ENCODE results near the gene PMEPA1. TPM values are rescaled to one million over a fixed set of nuclear protein-coding genes. Genes with fewer than 3 reads are reported as not detected.

PMEPA1 gene
- polyA plus RNA-seq, 1 donor, result 18.9 TPM

- no peaks in the 10 kb centered on the region for H3K36me3 ChIP-seq (ENCODE audit: control insufficient read depth, insufficient read depth, low read length)
- DNase-seq, result no peak
- WGBS (ENCODE audit: insufficient coverage, low lambda C conversion rate), result no CpG with 5 or more reads among the region's 8 CpGs
- no peak overlapping the region for H3K4me3 ChIP-seq (ENCODE audit: low read length)
- no peaks in the 10 kb centered on the region for H3K27me3 ChIP-seq (ENCODE audit: control insufficient read depth, insufficient read depth, low read length)
- no peaks in the 10 kb centered on the region for H3K9me3 ChIP-seq (ENCODE audit: control insufficient read depth, low read depth, low read length)
- H3K4me1 ChIP-seq (ENCODE audit: control insufficient read depth, insufficient read depth, low read length), result peaks cover 7% of the 10 kb centered on the region
- no peak overlapping the region for H3K27ac ChIP-seq (ENCODE audit: low read length)
Observed at GRCh38 chr20:57615445-57615811, 94.4 kb downstream of the PMEPA1 start.

- H3K36me3 ChIP-seq (ENCODE audit: control insufficient read depth, insufficient read depth, low read length), result no peaks in the 10 kb centered on the region
- peaks cover 7% of the 10 kb centered on the region for H3K4me1 ChIP-seq (ENCODE audit: control insufficient read depth, insufficient read depth, low read length)
- no peak overlapping the region for H3K27ac ChIP-seq (ENCODE audit: low read length)
- no peak overlapping the region for H3K4me3 ChIP-seq (ENCODE audit: low read length)
- DNase-seq, result no peak
- no peaks in the 10 kb centered on the region for H3K9me3 ChIP-seq (ENCODE audit: control insufficient read depth, low read depth, low read length)
- no peaks in the 10 kb centered on the region for H3K27me3 ChIP-seq (ENCODE audit: control insufficient read depth, insufficient read depth, low read length)
- no CpG with 5 or more reads among the region's 16 CpGs for WGBS (ENCODE audit: insufficient coverage, low lambda C conversion rate)
Observed at GRCh38 chr20:57614490-57615444, 95.0 kb downstream of the PMEPA1 start.

GRCh38 chr20:57613481-57613921 lies 96.3 kb downstream of the PMEPA1 start:
- Histone ChIP-seq H3K9me3 (ENCODE audit: control insufficient read depth, low read depth, low read length) (no peaks in the 10 kb centered on the region), H3K27ac (ENCODE audit: low read length) (no peak overlapping the region), H3K4me3 (ENCODE audit: low read length) (no peak overlapping the region), H3K27me3 (ENCODE audit: control insufficient read depth, insufficient read depth, low read length) (no peaks in the 10 kb centered on the region), H3K36me3 (ENCODE audit: control insufficient read depth, insufficient read depth, low read length) (no peaks in the 10 kb centered on the region), H3K4me1 (ENCODE audit: control insufficient read depth, insufficient read depth, low read length) (peaks cover 5% of the 10 kb centered on the region)
- no CpG with 5 or more reads among the region's 12 CpGs for WGBS (ENCODE audit: insufficient coverage, low lambda C conversion rate)
- no peak for DNase-seq

GRCh38 chr20:57612916-57613315 lies 96.9 kb downstream of the PMEPA1 start:
- DNase-seq, result no peak
- Histone ChIP-seq H3K4me1 (ENCODE audit: control insufficient read depth, insufficient read depth, low read length) (no peaks in the 10 kb centered on the region), H3K9me3 (ENCODE audit: control insufficient read depth, low read depth, low read length) (no peaks in the 10 kb centered on the region), H3K36me3 (ENCODE audit: control insufficient read depth, insufficient read depth, low read length) (no peaks in the 10 kb centered on the region), H3K27ac (ENCODE audit: low read length) (no peak overlapping the region), H3K27me3 (ENCODE audit: control insufficient read depth, insufficient read depth, low read length) (no peaks in the 10 kb centered on the region), H3K4me3 (ENCODE audit: low read length) (no peak overlapping the region)
- no CpG with 5 or more reads among the region's 7 CpGs for WGBS (ENCODE audit: insufficient coverage, low lambda C conversion rate)

- WGBS (ENCODE audit: insufficient coverage, low lambda C conversion rate), result 100% methylated on average over 1 of the region's 7 CpGs
- no peak for DNase-seq
Observed at GRCh38 chr20:57612436-57612835, 97.4 kb downstream of the PMEPA1 start.

GRCh38 chr20:57611586-57612311 lies 98.1 kb downstream of the PMEPA1 start:
- no peak for DNase-seq
- no peaks in the 10 kb centered on the region for H3K9me3 ChIP-seq (ENCODE audit: control insufficient read depth, low read depth, low read length)
- H3K4me1 ChIP-seq (ENCODE audit: control insufficient read depth, insufficient read depth, low read length), result no peaks in the 10 kb centered on the region
- no CpG with 5 or more reads among the region's 18 CpGs for whole genome bisulfite sequencing (ENCODE audit: insufficient coverage, low lambda C conversion rate)
- H3K27ac ChIP-seq (ENCODE audit: low read length), result no peak overlapping the region
- H3K4me3 ChIP-seq (ENCODE audit: low read length), result no peak overlapping the region
- H3K27me3 ChIP-seq (ENCODE audit: control insufficient read depth, insufficient read depth, low read length), result no peaks in the 10 kb centered on the region
- H3K36me3 ChIP-seq (ENCODE audit: control insufficient read depth, insufficient read depth, low read length), result no peaks in the 10 kb centered on the region

More at GRCh38 chr20:57612436-57612835, 97.4 kb downstream of the PMEPA1 start:
- H3K27ac ChIP-seq (ENCODE audit: low read length), result no peak overlapping the region
- no peaks in the 10 kb centered on the region for H3K27me3 ChIP-seq (ENCODE audit: control insufficient read depth, insufficient read depth, low read length)
- no peaks in the 10 kb centered on the region for H3K36me3 ChIP-seq (ENCODE audit: control insufficient read depth, insufficient read depth, low read length)
- H3K4me3 ChIP-seq (ENCODE audit: low read length), result no peak overlapping the region
- no peaks in the 10 kb centered on the region for H3K9me3 ChIP-seq (ENCODE audit: control insufficient read depth, low read depth, low read length)
- no peaks in the 10 kb centered on the region for H3K4me1 ChIP-seq (ENCODE audit: control insufficient read depth, insufficient read depth, low read length)

- Histone ChIP-seq H3K36me3 (ENCODE audit: control insufficient read depth, insufficient read depth, low read length) (no peaks in the 10 kb centered on the region), H3K27ac (ENCODE audit: low read length) (no peak overlapping the region), H3K4me3 (ENCODE audit: low read length) (no peak overlapping the region), H3K9me3 (ENCODE audit: control insufficient read depth, low read depth, low read length) (no peaks in the 10 kb centered on the region), H3K4me1 (ENCODE audit: control insufficient read depth, insufficient read depth, low read length) (peaks cover under 1% of the 10 kb centered on the region), H3K27me3 (ENCODE audit: control insufficient read depth, insufficient read depth, low read length) (no peaks in the 10 kb centered on the region)
- WGBS (ENCODE audit: insufficient coverage, low lambda C conversion rate), result no CpG with 5 or more reads among the region's 18 CpGs
- DNase-seq, result no peak
Observed at GRCh38 chr20:57610261-57610952, 99.4 kb downstream of the PMEPA1 start.

GRCh38 chr20:57609842-57610167 lies 100.0 kb downstream of the PMEPA1 start:
- WGBS (ENCODE audit: insufficient coverage, low lambda C conversion rate), result no CpG with 5 or more reads among the region's 8 CpGs
- H3K27ac ChIP-seq (ENCODE audit: low read length), result no peak overlapping the region
- H3K9me3 ChIP-seq (ENCODE audit: control insufficient read depth, low read depth, low read length), result no peaks in the 10 kb centered on the region
- H3K36me3 ChIP-seq (ENCODE audit: control insufficient read depth, insufficient read depth, low read length), result no peaks in the 10 kb centered on the region
- H3K4me1 ChIP-seq (ENCODE audit: control insufficient read depth, insufficient read depth, low read length), result peaks cover 4% of the 10 kb centered on the region
- no peak for DNase-seq
- H3K27me3 ChIP-seq (ENCODE audit: control insufficient read depth, insufficient read depth, low read length), result no peaks in the 10 kb centered on the region
- no peak overlapping the region for H3K4me3 ChIP-seq (ENCODE audit: low read length)

- peaks cover 9% of the 10 kb centered on the region for H3K4me1 ChIP-seq (ENCODE audit: control insufficient read depth, insufficient read depth, low read length)
- no peak for DNase-seq
Observed at GRCh38 chr20:57609086-57609841, 100.6 kb downstream of the PMEPA1 start.

GRCh38 chr20:57608516-57608915 lies 101.3 kb downstream of the PMEPA1 start:
- H3K9me3 ChIP-seq (ENCODE audit: control insufficient read depth, low read depth, low read length), result no peaks in the 10 kb centered on the region
- WGBS (ENCODE audit: insufficient coverage, low lambda C conversion rate), result no CpG with 5 or more reads among the region's 7 CpGs
- DNase-seq, result no peak
- H3K27ac ChIP-seq (ENCODE audit: low read length), result no peak overlapping the region
- H3K4me3 ChIP-seq (ENCODE audit: low read length), result no peak overlapping the region
- H3K36me3 ChIP-seq (ENCODE audit: control insufficient read depth, insufficient read depth, low read length), result no peaks in the 10 kb centered on the region
- H3K4me1 ChIP-seq (ENCODE audit: control insufficient read depth, insufficient read depth, low read length), result peaks cover 12% of the 10 kb centered on the region
- no peaks in the 10 kb centered on the region for H3K27me3 ChIP-seq (ENCODE audit: control insufficient read depth, insufficient read depth, low read length)

More at GRCh38 chr20:57609086-57609841, 100.6 kb downstream of the PMEPA1 start:
- no peaks in the 10 kb centered on the region for H3K36me3 ChIP-seq (ENCODE audit: control insufficient read depth, insufficient read depth, low read length)
- H3K27ac ChIP-seq (ENCODE audit: low read length), result no peak overlapping the region
- no peaks in the 10 kb centered on the region for H3K9me3 ChIP-seq (ENCODE audit: control insufficient read depth, low read depth, low read length)
- WGBS (ENCODE audit: insufficient coverage, low lambda C conversion rate), result no CpG with 5 or more reads among the region's 16 CpGs
- H3K4me3 ChIP-seq (ENCODE audit: low read length), result no peak overlapping the region
- H3K27me3 ChIP-seq (ENCODE audit: control insufficient read depth, insufficient read depth, low read length), result no peaks in the 10 kb centered on the region

All from large intestine (tissue), 3 donors.